Colonic mucosa (tissue), 4 donors: Measurements from ENCODE around the gene AFG3L2. TPM values are rescaled to one million over a fixed set of nuclear protein-coding genes. Genes with fewer than 3 reads are reported as not detected.
A peak's percentile ranks its signal among the peaks of the same experiment; 100 is the strongest.

Experiments used
- DNase-seq: peaks from one replicate; pipeline ENCODE4 v3.0.0-alpha.2; 2020
- H3K27ac ChIP-seq: fragments of 200-600 bp; one replicate; pipeline ENCODE4 v1.8.0; 2021
- H3K27me3 ChIP-seq: fragments of 200-600 bp; one replicate; pipeline ENCODE4 v1.8.0; 2021
- H3K36me3 ChIP-seq: fragments of 200-600 bp; one replicate; pipeline ENCODE4 v1.8.0; 2021
- H3K4me1 ChIP-seq: fragments of 200-600 bp; one replicate; pipeline ENCODE4 v1.8.0; 2021; ENCODE audit warnings: mild to moderate bottlenecking
- H3K4me3 ChIP-seq: fragments of 200-600 bp; one replicate; pipeline ENCODE4 v1.8.0; 2021
- H3K9ac ChIP-seq, 2 donors: one replicate each; pipeline ENCODE4 v1.7.0; 2013; ENCODE audit warnings: control low read depth in 2 of 2, low read depth in 2 of 2, low read length in 2 of 2
- H3K9me3 ChIP-seq: fragments of 200-600 bp; one replicate; pipeline ENCODE4 v1.8.0; 2021
- CTCF ChIP-seq: fragments of 200-600 bp; IDR thresholded peaks from one replicate; pipeline ENCODE4 v1.8.0; 2022; ENCODE audit warnings: antibody characterized with exemption, mild to moderate bottlenecking
- intact Hi-C: fragments of 100-400 bp; cut with DNase I; formaldehyde crosslinking; loops from one replicate; pipeline ENCODE4 v1.14.1; 2022
- total RNA-seq, 2 donors: library from RNA; stranded (reverse); fragmentation: NEBNext Ultra II Directional in 1 of 2; extraction: Animal tissue kit (Norgen Biotek cat#: 25700) in 1 of 2; gene quantifications; one replicate each; pipeline ENCODE4 v1.2.1, GENCODE V29; 2021
- donor health status: healthy.
- donor health status: DM: no; HTN: no; CAD: no.
- donor health status: DM: no; HTN: no; CAD: no.

The AFG3L2 gene
- 100 to 1,000 TPM in 1 of 2 donors, 10 to 100 TPM in 1; 94.3 to 112 TPM for total RNA-seq

GRCh38 chr18:12376754-12377555, at the start of gene AFG3L2:
TSS of gene AFG3L2 (minus strand) at chr18:12377227. CDS start at chr18:12377082, 145 bp downstream.
- peak within 1 kb of the TSS; percentile 73 to 98 for H3K9ac ChIP-seq
- H3K27ac ChIP-seq: peak within 1 kb of the TSS; percentile 100
- DNase-seq: peak; percentile 100
- no peaks in the 10 kb centered on the region for H3K9me3 ChIP-seq
- no peak for TF ChIP-seq CTCF
- H3K4me1 ChIP-seq: peaks cover 19% of the 10 kb centered on the region
- no peaks in the 10 kb centered on the region for H3K27me3 ChIP-seq
- H3K4me3 ChIP-seq: peak within 1 kb of the TSS; percentile 70
- no peaks in the 10 kb centered on the region for H3K36me3 ChIP-seq
- intact Hi-C loops: loop anchor here (10.0 kb wide), 1 partner anchor 52 kb away; no protein-coding TSS in a partner anchor

DNA sequence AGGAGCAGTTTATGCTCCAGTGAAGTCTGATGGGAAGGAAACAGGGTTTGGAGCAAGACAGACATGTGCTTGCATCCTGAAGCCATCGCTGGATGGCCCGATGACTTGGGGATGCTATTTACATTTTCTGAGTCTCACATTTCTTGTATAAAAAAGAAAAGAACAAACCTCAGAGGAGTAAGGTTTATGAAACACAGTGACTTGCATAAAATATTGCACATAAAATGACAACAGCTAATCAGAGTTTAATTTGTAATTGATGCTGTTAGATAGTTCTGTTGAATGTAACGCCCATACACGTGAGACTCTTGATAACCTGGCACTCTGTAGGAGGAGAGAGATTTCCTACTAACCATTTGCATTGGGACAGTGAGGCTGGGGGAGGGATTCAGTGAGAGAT, 47.2 kb upstream of the AFG3L2 start:
- Histone ChIP-seq H3K36me3 (no peaks in the 10 kb centered on the region), H3K4me3 (no peak overlapping the region), H3K27me3 (no peaks in the 10 kb centered on the region), H3K9me3 (no peaks in the 10 kb centered on the region), H3K27ac (no peak overlapping the region), H3K9ac (no peak overlapping the region), H3K4me1 (no peaks in the 10 kb centered on the region)
- intact Hi-C loops: no loop called here
- no peak for DNase-seq
- TF ChIP-seq CTCF: no peak

- no peak for DNase-seq
- Histone ChIP-seq H3K9ac (no peak overlapping the region), H3K9me3 (no peaks in the 10 kb centered on the region), H3K27ac (no peak overlapping the region), H3K4me1 (no peaks in the 10 kb centered on the region), H3K4me3 (no peak overlapping the region), H3K27me3 (no peaks in the 10 kb centered on the region), H3K36me3 (no peaks in the 10 kb centered on the region)
- TF ChIP-seq CTCF: no peak
- intact Hi-C loops: no loop called here
These were observed 46.8 kb upstream of the AFG3L2 start for GRCh38 chr18:12423820-12424219.

DNA sequence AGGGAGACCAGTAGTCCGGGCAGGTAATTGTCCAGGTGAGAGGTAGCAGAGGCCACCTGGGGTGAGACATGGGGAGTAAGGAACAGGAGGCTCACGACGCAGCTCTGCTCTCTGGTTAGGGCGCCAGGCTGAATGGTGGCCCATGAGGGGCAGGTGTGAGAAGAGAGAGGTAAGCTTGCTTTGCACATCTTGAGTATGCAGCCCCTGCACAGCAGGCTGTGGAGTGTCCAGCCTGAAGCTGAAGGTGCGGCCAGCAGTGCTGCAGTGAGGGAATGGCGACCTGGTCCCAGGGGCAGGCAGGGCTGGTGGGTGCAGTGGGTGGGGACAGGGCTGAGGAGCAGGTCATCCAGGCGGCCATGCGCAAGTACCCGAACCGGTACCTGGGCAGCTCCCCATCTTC, 46.4 kb upstream of the AFG3L2 start:
- DNase-seq: no peak
- H3K9me3 ChIP-seq: no peaks in the 10 kb centered on the region
- no peaks in the 10 kb centered on the region for H3K27me3 ChIP-seq
- H3K36me3 ChIP-seq: no peaks in the 10 kb centered on the region
- no peak for TF ChIP-seq CTCF
- H3K27ac ChIP-seq: no peak overlapping the region
- intact Hi-C loops: no loop called here
- no peak overlapping the region for H3K9ac ChIP-seq
- no peak overlapping the region for H3K4me3 ChIP-seq
- no peaks in the 10 kb centered on the region for H3K4me1 ChIP-seq

- Histone ChIP-seq H3K9me3 (no peaks in the 10 kb centered on the region), H3K4me1 (no peaks in the 10 kb centered on the region), H3K9ac (no peak overlapping the region), H3K36me3 (no peaks in the 10 kb centered on the region), H3K27me3 (no peaks in the 10 kb centered on the region), H3K27ac (no peak overlapping the region), H3K4me3 (no peak overlapping the region)
- intact Hi-C loops: no loop called here
- no peak for TF ChIP-seq CTCF
- no peak for DNase-seq
These were observed 45.9 kb upstream of the AFG3L2 start for GRCh38 chr18:12422936-12423335.
